HG02938 (cell line): ENCODE measurements around the gene B3GNT3.
"Not testable (repeated sequence)": the region's sequence is repeated elsewhere in the genome, so short reads cannot be mapped to it uniquely, and the experiment has no call there.

Experiments used
- ATAC-seq: cut with Tn5 transposase; IDR thresholded peaks from one replicate; pipeline ENCODE4 v1.9.1; 2021; ENCODE audit warnings: mild to moderate bottlenecking, moderate library complexity; ENCODE audit not compliant: unreplicated experiment

Gene B3GNT3

GRCh38 chr19:17796013-17796837 lies 1.3 kb downstream of the B3GNT3 start:
- ATAC-seq, result no peak

GRCh38 chr19:17796838-17797423 lies 2.0 kb downstream of the B3GNT3 start:
- no peak for ATAC-seq

GRCh38 chr19:17797424-17798201 lies 2.7 kb downstream of the B3GNT3 start:
- no peak for ATAC-seq

GRCh38 chr19:17798599-17798998 lies 3.7 kb downstream of the B3GNT3 start:
- not testable (repeated sequence) for ATAC-seq

GRCh38 chr19:17802137-17802858 lies 7.4 kb downstream of the B3GNT3 start:
- ATAC-seq, result no peak

GRCh38 chr19:17803264-17803896 lies 8.4 kb downstream of the B3GNT3 start:
- no peak for ATAC-seq

GRCh38 chr19:17805427-17805826 lies 10.5 kb downstream of the B3GNT3 start:
- no peak for ATAC-seq

- ATAC-seq, result no peak
These were observed 12.0 kb downstream of the B3GNT3 start for GRCh38 chr19:17806945-17807344.

- no peak for ATAC-seq
These were observed 12.9 kb downstream of the B3GNT3 start for GRCh38 chr19:17807731-17808316.

- ATAC-seq, result no peak
These were observed 16.2 kb downstream of the B3GNT3 start for GRCh38 chr19:17811103-17811502.

- ATAC-seq, result no peak
These were observed 16.7 kb downstream of the B3GNT3 start for GRCh38 chr19:17811681-17812080.

GRCh38 chr19:17812099-17812498 lies 17.2 kb downstream of the B3GNT3 start:
- no peak for ATAC-seq

- ATAC-seq, result no peak
These were observed 22.9 kb downstream of the B3GNT3 start for GRCh38 chr19:17817668-17818363.

- ATAC-seq, result no peak
These were observed 26.3 kb downstream of the B3GNT3 start, which contains the start of gene INSL3 for GRCh38 chr19:17821190-17821589. TSS of gene INSL3 (minus strand) at chr19:17821519. CDS start at chr19:17821506, 13 bp downstream.

- no peak for ATAC-seq
These were observed 29.4 kb downstream of the B3GNT3 start for GRCh38 chr19:17824339-17824738.

GRCh38 chr19:17826508-17827056 lies 31.6 kb downstream of the B3GNT3 start:
- no peak for ATAC-seq

GRCh38 chr19:17829855-17830566 lies 35.1 kb downstream of the B3GNT3 start:
- no peak for ATAC-seq

- no peak for ATAC-seq
These were observed 35.9 kb downstream of the B3GNT3 start for GRCh38 chr19:17830567-17831418.
